HG03097 (cell line): Measurements from ENCODE around the gene LRRK1.

Experiments used
- ATAC-seq: cut with Tn5 transposase; IDR thresholded peaks from one replicate; pipeline ENCODE4 v1.9.1; 2021; ENCODE audit not compliant: unreplicated experiment, low FRiP score

LRRK1 gene

GRCh38 chr15:101036189-101036588 lies 117.0 kb downstream of the LRRK1 start:
- no peak for ATAC-seq

GRCh38 chr15:101037090-101037830 lies 118.1 kb downstream of the LRRK1 start:
- ATAC-seq = no peak

- no peak for ATAC-seq
Observed at GRCh38 chr15:101038327-101039003, 119.3 kb downstream of the LRRK1 start.

GRCh38 chr15:101039461-101039860 lies 120.3 kb downstream of the LRRK1 start:
- no peak for ATAC-seq

- ATAC-seq = no peak
Observed at GRCh38 chr15:101042320-101042719, 123.2 kb downstream of the LRRK1 start.

- ATAC-seq = no peak
Observed at GRCh38 chr15:101043011-101043410, 123.9 kb downstream of the LRRK1 start.

- no peak for ATAC-seq
Observed at GRCh38 chr15:101043911-101044624, 124.9 kb downstream of the LRRK1 start.

GRCh38 chr15:101044625-101045235 lies 125.6 kb downstream of the LRRK1 start:
- ATAC-seq = no peak

- no peak for ATAC-seq
Observed at GRCh38 chr15:101045236-101045646, 126.1 kb downstream of the LRRK1 start.

- ATAC-seq = no peak
Observed at GRCh38 chr15:101045835-101046691, 126.9 kb downstream of the LRRK1 start.

- no peak for ATAC-seq
Observed at GRCh38 chr15:101046826-101047225, 127.7 kb downstream of the LRRK1 start.

GRCh38 chr15:101047301-101047781 lies 128.2 kb downstream of the LRRK1 start:
- no peak for ATAC-seq

- ATAC-seq = no peak
Observed at GRCh38 chr15:101048176-101048575, 129.0 kb downstream of the LRRK1 start.

- no peak for ATAC-seq
Observed at GRCh38 chr15:101048581-101049030, 129.4 kb downstream of the LRRK1 start.

- ATAC-seq = no peak
Observed at GRCh38 chr15:101049282-101049681, 130.1 kb downstream of the LRRK1 start.

GRCh38 chr15:101049856-101050622 lies 130.9 kb downstream of the LRRK1 start:
- ATAC-seq = no peak

GRCh38 chr15:101050623-101051290 lies 131.6 kb downstream of the LRRK1 start:
- no peak for ATAC-seq

- no peak for ATAC-seq
Observed at GRCh38 chr15:101051291-101052030, 132.3 kb downstream of the LRRK1 start.
